Activated CD4-positive, alpha-beta T cell treated with anti-CD3 and anti-CD28 coated beads, Interleukin-2, amount 50 U/mL, for 1 hour (primary cell): ENCODE measurements around the gene CREB3L1.
"Not testable (repeated sequence)": the region's sequence is repeated elsewhere in the genome, so short reads cannot be mapped to it uniquely, and the experiment has no call there.

Source experiments
- DNase-seq: peaks from one replicate; pipeline ENCODE4 v3.0.0-alpha.2; 2020

The CREB3L1 gene

DNA sequence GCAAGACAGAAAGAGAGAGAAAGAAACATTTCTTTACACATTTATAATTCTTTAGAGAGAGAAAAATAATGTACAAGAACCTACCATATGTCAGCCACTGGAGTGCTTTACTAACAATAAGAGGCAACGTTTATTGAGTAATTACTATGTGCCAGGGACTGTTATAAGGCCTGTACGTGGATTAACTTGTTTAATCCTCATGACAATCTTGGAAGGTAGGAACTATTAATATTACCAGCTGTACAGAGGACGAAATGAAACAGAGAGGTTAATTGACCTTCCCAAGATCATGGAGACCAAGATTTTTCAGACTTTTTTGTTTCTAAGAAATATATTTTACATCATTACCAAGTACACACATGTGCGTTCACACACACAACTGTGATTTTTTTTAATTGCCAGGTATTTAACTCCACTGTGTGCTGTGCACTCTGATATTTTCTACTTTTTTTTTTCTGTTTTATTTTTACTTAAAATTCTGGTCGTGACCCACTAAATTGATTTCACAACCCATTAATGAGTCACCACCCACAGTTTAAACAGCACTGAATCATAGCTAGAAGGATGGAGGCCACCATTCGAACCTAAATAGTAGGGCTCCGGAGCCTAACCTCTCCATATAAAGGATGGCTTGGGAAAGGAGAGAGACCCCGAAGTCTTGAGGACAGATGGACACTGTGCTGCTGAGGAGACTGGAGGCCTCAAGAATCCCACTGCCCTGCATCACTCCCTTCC lies 21.4 kb downstream of the CREB3L1 start:
- no peak for DNase-seq

GRCh38 chr11:46299451-46299961 lies 22.0 kb downstream of the CREB3L1 start:
- DNase-seq, result no peak

DNA sequence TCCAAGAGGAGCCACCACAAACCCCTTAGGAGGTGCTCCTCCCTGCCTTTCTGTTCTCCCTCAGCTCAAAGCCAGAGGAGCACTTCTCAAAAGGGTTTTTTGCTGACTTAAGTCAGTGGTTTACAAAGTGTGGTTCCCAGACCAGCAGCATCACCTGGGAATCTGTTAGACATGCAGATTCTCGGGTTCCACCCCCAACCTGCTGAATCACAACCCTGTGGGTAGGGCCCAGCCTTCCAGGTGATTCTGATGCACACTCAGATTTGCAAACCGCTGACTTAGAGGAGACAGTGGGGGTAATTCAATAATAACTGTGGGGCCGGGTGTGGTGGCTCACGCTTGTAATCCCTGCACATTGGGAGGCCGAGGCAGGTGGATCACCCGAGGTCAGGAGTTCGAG lies 22.8 kb downstream of the CREB3L1 start:
- DNase-seq, result no peak

- DNase-seq, result no peak
Measured at GRCh38 chr11:46302866-46303265, 25.4 kb downstream of the CREB3L1 start.

- not testable (repeated sequence) for DNase-seq
Measured at GRCh38 chr11:46304036-46304435, 26.6 kb downstream of the CREB3L1 start.

DNA sequence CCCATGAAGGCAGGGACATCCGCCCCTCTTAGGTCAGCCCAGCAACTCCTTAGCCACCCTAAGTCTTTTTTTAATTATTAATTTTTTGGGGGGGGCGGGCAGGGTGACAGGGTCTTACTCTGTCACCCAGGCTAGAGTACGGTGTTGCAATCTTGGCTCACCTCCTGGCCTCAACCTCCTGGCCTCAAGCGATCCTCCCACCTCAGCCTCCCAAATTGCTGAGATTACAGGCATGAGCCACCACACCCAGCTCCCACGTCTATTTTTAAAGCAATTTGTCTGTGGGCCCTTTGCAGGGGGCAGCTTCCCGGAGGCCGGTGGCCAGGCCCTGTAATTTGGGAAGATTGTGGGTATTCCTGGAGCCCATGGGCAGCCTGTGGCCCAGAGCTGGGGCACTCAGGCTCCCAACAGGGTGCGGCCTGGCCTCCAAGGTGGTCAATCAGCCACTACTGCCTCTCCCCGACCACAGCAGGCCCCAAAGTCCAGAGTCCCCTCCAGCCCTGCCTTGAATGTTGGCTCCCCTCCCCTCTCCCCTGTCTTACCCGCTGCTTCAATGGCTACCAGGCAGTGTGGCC lies 27.2 kb downstream of the CREB3L1 start:
- no peak for DNase-seq

GRCh38 chr11:46305295-46305694 lies 27.8 kb downstream of the CREB3L1 start:
- DNase-seq, result no peak

DNA sequence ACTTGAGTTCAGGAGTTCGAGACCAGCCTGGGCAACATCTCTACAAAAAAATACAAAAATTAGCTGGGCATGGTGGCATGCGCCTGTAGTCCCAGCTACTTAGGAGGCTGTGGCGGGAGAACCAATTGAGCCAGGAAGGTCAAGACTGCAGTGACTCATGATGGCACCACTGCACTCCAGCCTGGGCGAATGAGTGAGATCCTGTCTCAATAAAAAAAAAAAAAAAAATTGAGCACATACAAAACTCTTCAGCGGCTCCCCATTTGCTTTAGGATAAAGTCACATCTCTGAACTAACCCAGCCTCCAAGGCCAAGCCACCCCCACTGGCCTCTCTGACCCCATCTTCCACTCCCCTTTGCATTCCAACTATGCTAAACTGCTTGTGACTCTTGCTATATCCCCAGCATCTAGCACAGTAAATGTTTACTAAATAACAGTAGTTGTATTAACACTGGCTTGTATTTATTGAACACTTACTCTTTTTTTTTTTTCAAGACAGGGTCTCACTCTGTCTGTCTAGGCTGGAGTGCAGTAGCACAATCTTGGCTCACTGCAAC lies 28.9 kb downstream of the CREB3L1 start:
- no peak for DNase-seq

GRCh38 chr11:46307369-46307768 lies 29.9 kb downstream of the CREB3L1 start:
- no peak for DNase-seq

DNA sequence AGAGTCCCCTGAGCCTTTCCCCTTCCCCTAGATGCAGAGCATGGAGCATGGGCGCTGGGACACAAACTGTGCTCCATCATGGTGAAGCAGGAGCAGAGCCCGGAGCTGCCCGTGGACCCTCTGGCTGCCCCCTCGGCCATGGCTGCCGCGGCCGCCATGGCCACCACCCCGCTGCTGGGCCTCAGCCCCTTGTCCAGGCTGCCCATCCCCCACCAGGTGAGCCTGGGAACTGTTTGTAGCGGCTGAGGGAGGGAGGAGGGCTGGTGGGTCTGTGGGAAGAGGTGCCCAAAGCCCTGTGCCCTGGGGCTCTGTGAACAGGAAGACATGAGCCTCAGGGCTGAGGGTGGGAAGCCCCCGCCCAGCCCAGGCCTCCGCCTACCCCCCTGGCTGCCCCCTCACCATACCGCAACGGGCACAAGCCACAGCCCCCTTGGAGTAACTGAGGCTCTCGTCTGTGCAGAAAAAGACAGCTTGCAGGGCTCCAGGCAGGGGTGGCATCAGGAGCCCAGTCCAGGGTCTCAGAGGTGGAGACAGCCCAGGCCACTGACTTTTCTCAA lies 30.4 kb downstream of the CREB3L1 start:
- no peak for DNase-seq

DNA sequence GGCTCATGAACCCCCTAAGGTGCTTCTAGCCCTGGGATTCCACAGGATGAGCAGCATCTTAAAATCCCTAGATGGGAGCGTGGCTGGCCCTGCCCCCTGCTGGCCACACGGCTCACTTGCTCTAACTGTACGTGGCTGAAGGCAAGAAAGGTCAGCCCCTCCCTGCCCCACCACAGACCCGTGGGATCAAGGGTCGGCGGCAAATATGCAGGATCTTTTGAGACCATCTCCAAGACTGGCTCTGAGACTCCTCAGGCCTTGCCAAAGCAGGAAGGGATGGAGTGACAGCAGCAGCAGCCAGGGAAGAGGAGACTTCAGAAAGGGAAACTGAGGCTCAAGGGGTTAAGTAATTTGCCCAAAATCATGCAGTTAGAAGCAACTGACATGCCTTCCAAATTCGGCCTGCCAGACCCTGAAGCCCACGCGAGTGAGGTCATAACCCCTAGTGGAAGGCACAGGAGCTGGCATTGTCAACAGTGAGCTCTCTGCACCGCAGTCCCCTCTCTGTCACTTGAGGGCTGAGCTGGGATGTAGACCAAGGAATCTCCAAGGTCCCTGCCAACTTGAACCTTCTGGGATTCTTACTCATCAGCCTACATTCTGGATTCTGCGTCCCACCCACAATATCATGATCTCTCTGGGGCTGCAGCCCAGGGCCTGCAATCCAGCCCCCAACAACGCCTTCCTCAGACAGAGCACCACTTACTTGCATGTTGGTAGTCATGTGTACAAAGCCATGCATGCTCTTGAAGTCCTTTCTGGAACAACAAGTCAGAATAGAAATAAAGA lies 31.4 kb downstream of the CREB3L1 start:
- DNase-seq, result peak; percentile 65

DNA sequence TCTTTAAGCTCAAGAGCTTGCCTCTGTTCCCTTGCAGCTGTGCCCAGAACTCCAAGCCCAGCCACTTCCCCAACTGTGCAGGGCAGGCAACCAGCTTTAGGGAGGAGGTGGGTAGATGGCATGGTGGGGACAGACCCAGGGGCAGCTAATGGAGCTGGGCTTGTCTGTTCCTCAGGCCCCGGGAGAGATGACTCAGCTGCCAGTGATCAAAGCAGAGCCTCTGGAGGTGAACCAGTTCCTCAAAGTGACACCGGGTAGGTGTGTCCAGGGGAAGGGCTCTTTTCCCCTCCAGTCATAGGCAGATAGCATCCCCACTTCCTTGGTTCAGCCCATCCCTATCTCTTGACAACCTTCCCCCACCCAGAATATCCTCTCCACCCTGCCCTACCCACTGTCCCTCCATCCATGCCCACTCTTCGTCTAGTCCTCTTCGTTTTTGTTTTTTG lies 32.4 kb downstream of the CREB3L1 start:
- no peak for DNase-seq

GRCh38 chr11:46315033-46315738 lies 37.7 kb downstream of the CREB3L1 start:
- peak; percentile 75 for DNase-seq

GRCh38 chr11:46315783-46316563 lies 38.5 kb downstream of the CREB3L1 start:
- no peak for DNase-seq

DNA sequence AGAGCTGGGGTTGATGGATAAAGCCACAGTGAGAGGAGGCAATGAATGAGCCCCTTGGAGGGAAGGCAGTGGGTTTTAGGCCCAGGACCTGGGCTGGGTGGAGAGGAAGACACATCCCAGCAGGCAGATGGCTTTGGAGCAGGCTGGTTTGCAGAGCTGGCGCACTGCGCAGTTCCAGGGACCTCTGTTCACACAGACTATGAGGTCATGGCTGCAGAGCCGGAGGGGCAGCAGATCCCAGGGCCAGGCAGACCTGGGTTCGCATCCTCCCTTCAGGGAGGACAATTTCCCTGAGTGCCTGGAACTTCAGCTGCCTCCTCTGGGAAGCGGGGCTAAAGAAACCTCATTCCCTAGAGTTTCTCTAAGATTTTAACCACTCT lies 41.6 kb downstream of the CREB3L1 start:
- DNase-seq, result no peak

DNA sequence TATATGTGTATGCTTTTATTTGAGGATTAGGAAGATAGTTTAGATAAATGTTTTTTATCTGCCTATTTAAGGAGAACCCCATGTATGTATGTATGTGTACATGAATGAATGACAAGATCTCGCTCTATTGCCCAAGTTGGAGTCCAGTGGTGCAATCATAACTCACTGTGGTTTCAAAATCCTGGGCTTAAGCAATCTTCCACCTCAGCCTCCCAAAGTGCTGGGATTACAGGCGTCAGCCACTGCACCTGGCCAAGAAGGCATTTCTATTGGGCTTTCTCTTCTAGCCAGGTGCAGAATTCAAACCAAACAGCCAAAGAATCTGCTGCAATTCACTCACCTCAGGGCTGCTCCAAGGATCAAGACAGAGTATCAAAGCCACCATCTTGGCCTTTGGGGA lies 44.3 kb downstream of the CREB3L1 start:
- DNase-seq, result no peak

- DNase-seq, result no peak
Measured at GRCh38 chr11:46322759-46323158, 45.3 kb downstream of the CREB3L1 start.

- no peak for DNase-seq
Measured at GRCh38 chr11:46326813-46327416, 49.5 kb downstream of the CREB3L1 start.

DNA sequence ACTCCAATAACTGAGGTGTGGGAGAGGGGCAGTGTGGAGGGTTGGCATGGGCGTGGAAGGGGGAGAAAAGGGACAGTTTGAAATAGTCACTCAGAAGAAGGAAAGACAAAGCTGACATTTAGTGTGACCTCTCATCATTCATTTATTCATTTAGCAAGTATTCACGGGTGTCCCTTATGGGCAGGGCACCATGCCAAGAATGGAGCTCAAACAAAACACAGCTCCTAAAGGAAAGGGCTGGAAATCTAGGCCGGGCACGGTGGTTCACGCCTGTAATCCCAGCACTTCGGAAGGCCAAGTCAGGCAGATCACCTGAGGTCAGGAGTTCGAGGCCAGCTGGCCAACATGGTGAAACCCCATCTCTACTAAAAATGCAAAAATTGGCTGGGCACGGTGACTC lies 50.4 kb downstream of the CREB3L1 start:
- DNase-seq, result no peak

- no peak for DNase-seq
Measured at GRCh38 chr11:46330154-46330553, 52.7 kb downstream of the CREB3L1 start.
